Measurements from ENCODE around the gene CISTR.

DNA sequence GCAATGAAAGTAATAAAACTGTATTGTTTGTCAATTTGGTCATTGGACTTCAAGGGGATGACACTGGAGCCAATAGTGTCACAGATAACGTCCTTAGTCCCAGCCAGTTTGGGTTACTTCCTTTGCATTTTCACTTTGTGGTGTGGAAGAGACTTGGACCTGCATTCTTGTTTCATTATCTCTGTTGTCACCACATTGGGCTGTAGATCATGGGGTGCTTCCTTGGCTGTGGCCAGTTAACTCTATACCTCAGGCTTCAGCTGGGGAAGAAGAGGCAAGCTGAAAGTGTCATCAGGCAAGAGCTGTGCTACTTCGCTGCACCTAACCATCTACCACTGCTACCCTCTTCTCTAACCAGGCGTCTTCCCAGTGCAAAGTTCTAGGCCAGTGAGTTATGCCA, 15.1 kb upstream of the CISTR start:
- TF ChIP-seq, protein P1, sequence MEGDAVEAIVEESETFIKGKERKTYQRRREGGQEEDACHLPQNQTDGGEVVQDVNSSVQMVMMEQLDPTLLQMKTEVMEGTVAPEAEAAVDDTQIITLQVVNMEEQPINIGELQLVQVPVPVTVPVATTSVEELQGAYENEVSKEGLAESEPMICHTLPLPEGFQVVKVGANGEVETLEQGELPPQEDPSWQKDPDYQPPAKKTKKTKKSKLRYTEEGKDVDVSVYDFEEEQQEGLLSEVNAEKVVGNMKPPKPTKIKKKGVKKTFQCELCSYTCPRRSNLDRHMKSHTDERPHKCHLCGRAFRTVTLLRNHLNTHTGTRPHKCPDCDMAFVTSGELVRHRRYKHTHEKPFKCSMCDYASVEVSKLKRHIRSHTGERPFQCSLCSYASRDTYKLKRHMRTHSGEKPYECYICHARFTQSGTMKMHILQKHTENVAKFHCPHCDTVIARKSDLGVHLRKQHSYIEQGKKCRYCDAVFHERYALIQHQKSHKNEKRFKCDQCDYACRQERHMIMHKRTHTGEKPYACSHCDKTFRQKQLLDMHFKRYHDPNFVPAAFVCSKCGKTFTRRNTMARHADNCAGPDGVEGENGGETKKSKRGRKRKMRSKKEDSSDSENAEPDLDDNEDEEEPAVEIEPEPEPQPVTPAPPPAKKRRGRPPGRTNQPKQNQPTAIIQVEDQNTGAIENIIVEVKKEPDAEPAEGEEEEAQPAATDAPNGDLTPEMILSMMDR (IDR thresholded peaks at IDR 0.05) = no peak
- TF ChIP-seq POLR2A (IDR thresholded peaks at IDR 0.05) = no peak

All from heart left ventricle (tissue), 13 donors.